DOHH2 (cell line): ENCODE measurements around the gene C15orf40.

Experiments
- H3F3A ChIP-seq: fragments of 200-600 bp; sonication (generic), shearing (Covaris generic); 2 replicates; pipeline ENCODE4 v1.6.0; 2016; ENCODE audit warnings: antibody characterized with exemption, mild to moderate bottlenecking; ENCODE audit not compliant: control insufficient read depth, insufficient read depth
- H3K27ac ChIP-seq: fragments of 200-600 bp; sonication (generic); 2 replicates; pipeline ENCODE4 v1.5.1; 2014; ENCODE audit warnings: low read depth, mild to moderate bottlenecking, low read length, moderate library complexity
- H3K27me3 ChIP-seq: fragments of 200-600 bp; sonication (generic); 2 replicates; pipeline ENCODE4 v1.6.1; 2014; ENCODE audit warnings: mild to moderate bottlenecking, low read length, mixed read lengths; ENCODE audit not compliant: control insufficient read depth
- H3K36me3 ChIP-seq: fragments of 200-600 bp; sonication (generic); 2 replicates; pipeline ENCODE4 v1.6.1; 2014; ENCODE audit warnings: mild to moderate bottlenecking, low read length, moderate library complexity, mixed read lengths; ENCODE audit not compliant: control insufficient read depth
- H3K4me1 ChIP-seq: fragments of 200-600 bp; sonication (generic); 2 replicates; pipeline ENCODE4 v1.6.1; 2014; ENCODE audit warnings: mild to moderate bottlenecking, low read length, mixed read lengths; ENCODE audit not compliant: control insufficient read depth
- H3K4me2 ChIP-seq: fragments of 200-600 bp; sonication (generic); 2 replicates; pipeline ENCODE4 v1.6.0; 2014; ENCODE audit warnings: mild to moderate bottlenecking, low read length, moderate library complexity
- H3K4me3 ChIP-seq: fragments of 200-600 bp; sonication (generic); 2 replicates; pipeline ENCODE4 v1.5.1; 2014; ENCODE audit warnings: mild to moderate bottlenecking, low read length, mixed read lengths
- H3K79me2 ChIP-seq: fragments of 200-600 bp; sonication (generic); 2 replicates; pipeline ENCODE4 v1.6.1; 2014; ENCODE audit warnings: mild to moderate bottlenecking, low read length, mixed read lengths; ENCODE audit not compliant: control insufficient read depth
- H3K9me2 ChIP-seq: fragments of 200-600 bp; sonication (generic); replicated peaks from 2 replicates; pipeline ENCODE4 v1.6.1; 2014; ENCODE audit warnings: mild to moderate bottlenecking, low read length, mixed read lengths; ENCODE audit not compliant: control insufficient read depth
- H3K9me3 ChIP-seq: fragments of 200-600 bp; sonication (generic); 2 replicates; pipeline ENCODE4 v1.6.1; 2014; ENCODE audit warnings: antibody characterized with exemption, low read length, mixed read lengths; ENCODE audit not compliant: control insufficient read depth, insufficient read depth
- H4K20me1 ChIP-seq: fragments of 200-600 bp; sonication (generic); 2 replicates; pipeline ENCODE4 v1.6.0; 2014; ENCODE audit warnings: low read depth, mild to moderate bottlenecking, antibody characterized with exemption, low read length, moderate library complexity; ENCODE audit not compliant: control insufficient read depth, insufficient read depth
- EZH2phosphoT487 ChIP-seq: fragments of 200-600 bp; sonication (generic); IDR thresholded peaks from 2 replicates; pipeline ENCODE4 v1.6.1; 2017; ENCODE audit warnings: borderline replicate concordance, mild to moderate bottlenecking, antibody characterized with exemption, low read length, moderate library complexity, mixed read lengths
- TF ChIP-seq, protein P1 (sequence below): fragments of 200-600 bp; sonication (generic); IDR thresholded peaks from one replicate; pipeline ENCODE4 v1.5.1; 2014; ENCODE audit warnings: antibody characterized with exemption, mild to moderate bottlenecking, low read depth, low read length; ENCODE audit not compliant: poor library complexity, severe bottlenecking

C15orf40 gene

DNA sequence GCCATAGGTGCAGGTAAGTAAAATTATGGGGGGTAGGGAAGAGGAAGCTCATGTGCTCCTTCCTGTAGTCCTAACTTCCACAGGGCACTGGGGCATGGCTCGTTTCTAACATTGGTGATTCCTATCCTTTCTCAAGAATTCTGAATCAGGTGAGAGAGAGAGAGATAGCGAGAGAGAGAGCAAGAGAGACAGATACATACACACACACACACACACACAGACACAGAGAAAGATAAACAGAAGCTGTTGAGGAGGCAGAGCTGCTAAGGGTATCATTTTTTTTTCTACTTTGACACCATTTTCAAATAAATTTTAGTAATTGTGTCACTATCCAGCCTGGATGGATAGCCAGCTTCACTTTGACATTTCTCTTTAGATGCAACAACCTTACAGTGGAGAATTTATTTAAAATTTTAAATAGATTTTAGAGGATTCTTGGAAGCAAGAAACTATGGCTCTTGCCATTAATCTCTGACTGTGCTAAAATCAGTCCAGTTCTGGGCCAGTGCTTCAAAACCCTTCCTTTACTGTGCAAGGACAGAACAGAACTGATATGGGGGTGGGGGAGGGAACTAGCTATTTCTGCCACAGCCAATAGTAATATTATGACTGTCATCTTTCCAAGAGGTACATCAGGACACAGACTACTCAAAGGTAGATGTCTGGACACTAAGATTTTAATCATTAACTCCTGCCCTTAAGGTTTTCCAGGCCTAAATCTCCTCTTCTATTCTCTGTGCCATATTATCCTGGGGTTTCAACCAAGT lies 40.0 kb downstream of the C15orf40 start:
- TF ChIP-seq, protein P1, sequence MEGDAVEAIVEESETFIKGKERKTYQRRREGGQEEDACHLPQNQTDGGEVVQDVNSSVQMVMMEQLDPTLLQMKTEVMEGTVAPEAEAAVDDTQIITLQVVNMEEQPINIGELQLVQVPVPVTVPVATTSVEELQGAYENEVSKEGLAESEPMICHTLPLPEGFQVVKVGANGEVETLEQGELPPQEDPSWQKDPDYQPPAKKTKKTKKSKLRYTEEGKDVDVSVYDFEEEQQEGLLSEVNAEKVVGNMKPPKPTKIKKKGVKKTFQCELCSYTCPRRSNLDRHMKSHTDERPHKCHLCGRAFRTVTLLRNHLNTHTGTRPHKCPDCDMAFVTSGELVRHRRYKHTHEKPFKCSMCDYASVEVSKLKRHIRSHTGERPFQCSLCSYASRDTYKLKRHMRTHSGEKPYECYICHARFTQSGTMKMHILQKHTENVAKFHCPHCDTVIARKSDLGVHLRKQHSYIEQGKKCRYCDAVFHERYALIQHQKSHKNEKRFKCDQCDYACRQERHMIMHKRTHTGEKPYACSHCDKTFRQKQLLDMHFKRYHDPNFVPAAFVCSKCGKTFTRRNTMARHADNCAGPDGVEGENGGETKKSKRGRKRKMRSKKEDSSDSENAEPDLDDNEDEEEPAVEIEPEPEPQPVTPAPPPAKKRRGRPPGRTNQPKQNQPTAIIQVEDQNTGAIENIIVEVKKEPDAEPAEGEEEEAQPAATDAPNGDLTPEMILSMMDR: no peak
- TF ChIP-seq EZH2phosphoT487: no peak
- Histone ChIP-seq H4K20me1 (no peaks in the 10 kb centered on the region), H3K79me2 (no peaks in the 10 kb centered on the region), H3K36me3 (no peaks in the 10 kb centered on the region), H3K27ac (no peak overlapping the region), H3K9me3 (no peaks in the 10 kb centered on the region), H3K4me1 (no peaks in the 10 kb centered on the region), H3K9me2 (no peaks in the 10 kb centered on the region), H3K4me2 (no peak overlapping the region), H3F3A (no peaks in the 10 kb centered on the region), H3K27me3 (0 out of 2 replicates have a peak, but pooled peaks cover 4% of the 10 kb centered on the region), H3K4me3 (no peak overlapping the region)

DNA sequence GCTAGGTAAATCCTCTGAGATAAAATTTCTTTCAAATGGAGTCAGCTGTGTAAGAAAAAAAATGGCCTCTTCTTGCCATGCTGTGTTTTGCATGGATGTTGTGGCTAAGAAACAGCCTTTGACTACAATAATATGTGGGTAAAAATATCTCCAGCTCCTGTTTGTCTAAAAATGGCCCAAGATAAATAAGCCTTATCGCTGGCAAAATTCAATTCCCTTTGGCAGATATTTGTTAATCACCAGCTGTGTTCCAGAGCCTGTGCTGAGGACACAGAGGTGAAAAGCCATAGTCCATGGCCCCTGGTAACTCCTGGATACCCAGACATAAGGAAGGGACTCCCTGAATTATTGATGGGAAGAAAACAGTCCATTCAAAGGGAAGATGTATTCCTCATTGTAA lies 40.7 kb downstream of the C15orf40 start:
- H3F3A ChIP-seq: no peaks in the 10 kb centered on the region
- H4K20me1 ChIP-seq: no peaks in the 10 kb centered on the region
- no peaks in the 10 kb centered on the region for H3K9me3 ChIP-seq
- H3K4me1 ChIP-seq: no peaks in the 10 kb centered on the region
- H3K36me3 ChIP-seq: no peaks in the 10 kb centered on the region
- 0 out of 2 replicates have a peak, but pooled peaks cover 4% of the 10 kb centered on the region for H3K27me3 ChIP-seq
- H3K79me2 ChIP-seq: no peaks in the 10 kb centered on the region
- no peak overlapping the region for H3K4me3 ChIP-seq
- H3K27ac ChIP-seq: no peak overlapping the region
- TF ChIP-seq, protein P1: no peak
- TF ChIP-seq EZH2phosphoT487: no peak
- H3K4me2 ChIP-seq: no peak overlapping the region
- no peaks in the 10 kb centered on the region for H3K9me2 ChIP-seq

DNA sequence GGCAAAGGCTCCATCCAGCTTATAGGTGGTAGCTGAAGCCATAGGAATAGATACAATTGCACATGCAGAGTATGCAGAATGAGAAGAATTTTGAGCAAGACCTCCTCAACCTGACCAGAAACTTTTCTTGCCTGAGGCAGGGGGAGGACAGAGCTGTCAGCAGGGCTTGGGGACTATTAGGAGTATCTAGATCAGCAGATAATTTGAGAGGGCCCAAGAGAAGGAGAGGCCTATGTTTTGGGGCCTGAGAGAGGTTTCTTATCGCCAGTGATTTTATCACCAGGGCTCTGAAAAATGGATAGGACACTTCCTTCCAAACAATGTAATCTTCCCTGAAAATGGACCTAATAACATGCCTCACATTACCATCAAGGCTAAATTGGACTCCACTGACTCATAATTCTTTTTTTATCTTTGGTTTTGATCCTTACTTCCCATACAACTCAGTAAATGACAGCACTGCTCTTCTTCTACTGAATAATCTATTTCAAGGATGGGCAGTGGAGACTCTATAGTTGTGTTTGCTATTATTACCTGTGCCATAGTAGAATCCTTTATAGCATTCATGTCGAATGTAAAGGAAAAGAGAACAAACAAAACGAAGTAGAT lies 41.3 kb downstream of the C15orf40 start:
- Histone ChIP-seq H3F3A (no peaks in the 10 kb centered on the region), H3K27ac (no peak overlapping the region), H4K20me1 (no peaks in the 10 kb centered on the region), H3K4me1 (no peaks in the 10 kb centered on the region), H3K27me3 (0 out of 2 replicates have a peak, but pooled peaks cover 4% of the 10 kb centered on the region), H3K9me3 (no peaks in the 10 kb centered on the region), H3K36me3 (no peaks in the 10 kb centered on the region), H3K4me2 (no peak overlapping the region), H3K79me2 (no peaks in the 10 kb centered on the region), H3K4me3 (no peak overlapping the region), H3K9me2 (no peaks in the 10 kb centered on the region)
- TF ChIP-seq, protein P1: no peak
- TF ChIP-seq EZH2phosphoT487: no peak
